Pons (tissue), 1 donor: Measurements from ENCODE around the gene ITCH.

Experiments used
- DNase-seq: peaks from one replicate; pipeline ENCODE4 v3.0.0-alpha.2; 2016; ENCODE audit warnings: low spot score

Gene ITCH

DNA sequence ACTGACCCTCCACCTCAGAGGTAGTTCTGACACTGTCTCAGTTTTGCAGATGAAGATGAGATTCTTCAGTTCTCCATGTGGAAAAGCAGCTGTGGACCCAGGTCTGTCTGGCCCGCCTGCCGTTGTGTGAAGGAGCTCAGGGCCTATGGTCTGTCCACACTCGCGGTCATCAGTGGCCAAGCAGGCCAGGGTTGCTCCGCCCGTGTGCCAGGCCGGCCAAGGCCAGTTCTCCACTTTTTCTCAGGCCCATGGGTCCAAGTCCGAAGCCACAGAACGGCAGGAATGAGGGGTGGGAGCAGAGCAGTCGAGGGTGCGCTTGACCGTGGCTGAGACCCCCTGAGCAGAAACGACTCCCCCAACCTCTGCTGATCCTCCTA, 186.8 kb downstream of the ITCH start:
- no peak for DNase-seq

- DNase-seq, result no peak
Observed at GRCh38 chr20:34552569-34552968, 189.5 kb downstream of the ITCH start.

DNA sequence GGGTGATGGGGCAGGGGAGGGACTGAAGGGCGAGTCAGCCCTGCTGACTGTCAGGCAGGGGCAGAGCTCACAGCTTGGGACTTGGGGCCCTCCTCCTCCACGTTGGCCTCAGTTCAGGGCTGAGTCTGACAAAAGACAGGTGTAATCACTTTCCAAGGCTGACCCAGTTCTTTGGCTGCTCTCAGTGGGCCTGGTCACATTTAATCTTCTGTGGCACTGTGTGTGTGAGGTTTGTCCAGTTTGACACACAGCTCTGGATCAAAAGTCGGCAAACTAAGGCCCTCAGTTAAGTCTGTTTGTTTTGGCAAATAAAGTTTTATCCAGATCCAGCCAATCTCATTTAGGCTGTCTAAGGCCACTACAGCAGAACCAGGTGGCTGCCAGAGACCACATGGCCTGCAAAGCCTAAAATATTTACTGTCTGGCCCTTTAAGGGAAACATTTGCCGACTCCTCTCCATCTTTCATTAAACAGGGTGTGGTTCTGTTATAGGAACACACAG, 190.3 kb downstream of the ITCH start:
- no peak for DNase-seq

DNA sequence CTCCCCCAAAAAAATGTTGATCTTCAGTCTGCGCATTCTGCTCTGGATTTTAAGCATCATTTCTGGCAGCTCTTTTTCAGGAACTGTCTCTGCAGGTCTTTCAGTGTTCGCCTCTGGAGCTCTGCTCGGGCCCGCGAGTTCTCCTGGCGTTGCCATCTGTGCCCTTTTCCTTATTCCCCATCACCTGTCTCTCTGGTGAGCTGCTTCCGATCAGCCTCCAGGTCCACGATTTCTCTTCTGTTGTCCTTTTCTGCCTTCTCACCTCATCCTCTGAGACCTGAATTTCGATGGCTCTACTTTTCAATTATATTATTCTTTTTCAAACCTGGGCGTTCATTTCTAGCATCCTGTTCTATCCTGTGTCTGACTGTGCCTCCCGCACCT, 194.9 kb downstream of the ITCH start:
- DNase-seq, result no peak

- DNase-seq, result peak; percentile 87
Observed at GRCh38 chr20:34558320-34559218, 195.5 kb downstream of the ITCH start, which contains the start of gene MAP1LC3A. Gene MAP1LC3A, plus strand, starts transcription at chr20:34558718. Its CDS starts 151 bp downstream, at chr20:34558869.

DNA sequence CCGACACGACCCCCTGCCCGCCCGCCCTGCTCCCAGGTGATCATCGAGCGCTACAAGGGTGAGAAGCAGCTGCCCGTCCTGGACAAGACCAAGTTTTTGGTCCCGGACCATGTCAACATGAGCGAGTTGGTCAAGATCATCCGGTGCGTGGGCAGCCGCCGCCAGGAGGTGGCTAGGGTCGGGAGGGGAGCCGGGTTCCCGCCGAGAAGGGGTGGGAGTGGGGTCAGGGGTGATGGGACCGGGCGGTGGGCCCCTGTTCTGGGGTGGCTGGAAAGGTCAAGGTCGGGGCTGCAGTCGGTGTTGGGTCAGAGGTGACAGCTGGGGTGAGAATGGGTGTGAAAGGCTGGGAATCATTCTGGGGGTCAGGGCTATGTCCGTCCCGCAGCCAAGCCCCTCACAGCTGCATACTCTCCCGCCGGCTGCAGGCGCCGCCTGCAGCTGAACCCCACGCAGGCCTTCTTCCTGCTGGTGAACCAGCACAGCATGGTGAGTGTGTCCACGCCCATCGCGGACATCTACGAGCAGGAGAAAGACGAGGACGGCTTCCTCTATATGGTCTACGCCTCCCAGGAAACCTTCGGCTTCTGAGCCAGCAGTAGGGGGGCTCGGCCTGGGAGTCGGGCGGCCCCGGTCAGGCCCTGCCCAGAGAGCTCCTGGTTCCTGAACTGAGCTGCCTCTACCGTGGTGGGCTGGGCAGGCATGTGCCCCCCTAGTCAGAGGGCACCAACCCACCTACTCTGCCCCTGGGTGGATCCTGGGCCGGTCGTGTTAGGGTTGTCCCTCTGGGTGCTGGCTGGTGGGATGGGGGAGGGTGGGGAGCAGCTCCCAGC, 196.5 kb downstream of the ITCH start:
- no peak for DNase-seq

DNA sequence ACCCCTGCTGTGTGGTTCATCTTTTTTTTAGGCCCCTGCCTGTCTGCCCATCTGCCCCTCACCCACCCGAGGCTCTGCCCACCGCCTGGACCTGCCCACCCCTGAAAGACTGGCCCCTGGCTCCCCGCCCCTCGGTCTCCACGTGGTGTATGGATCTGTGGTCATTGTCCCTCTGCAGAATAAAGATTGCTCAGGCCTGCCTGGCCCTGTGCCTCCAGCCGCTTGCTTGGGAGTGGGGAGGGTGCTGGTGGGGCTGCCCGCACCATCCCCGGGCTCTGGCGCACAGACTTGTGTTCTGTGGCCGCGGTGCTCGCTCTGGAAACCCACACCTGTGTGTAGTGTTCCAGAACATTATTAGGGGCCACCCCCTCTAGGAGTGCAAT, 197.1 kb downstream of the ITCH start:
- peak; percentile 88 for DNase-seq

- no peak for DNase-seq
Observed at GRCh38 chr20:34560614-34561013, 197.5 kb downstream of the ITCH start.
